Hepatocyte (in vitro differentiated cells): ENCODE data around the gene CITED4. TPM values are rescaled to one million over a fixed set of nuclear protein-coding genes. Genes with fewer than 3 reads are reported as not detected.

Experiments used
- DNase-seq: peaks from one replicate; pipeline ENCODE4 v3.0.0-alpha.2; 2016; ENCODE audit warnings: low spot score
- H2AFZ ChIP-seq: fragments of 200-600 bp; sonication (generic); 2 replicates; pipeline ENCODE4 v1.6.0; 2016; ENCODE audit warnings: antibody characterized with exemption, mild to moderate bottlenecking
- H3K27ac ChIP-seq: fragments of 200-600 bp; sonication (generic); 2 replicates; pipeline ENCODE4 v1.5.1; 2016; ENCODE audit warnings: mild to moderate bottlenecking
- H3K27me3 ChIP-seq: fragments of 200-600 bp; sonication (generic); 2 replicates; pipeline ENCODE4 v1.6.1; 2016
- H3K36me3 ChIP-seq: fragments of 200-600 bp; sonication (generic); replicated peaks from 2 replicates; pipeline ENCODE4 v1.5.1; 2016; ENCODE audit warnings: low read depth; ENCODE audit not compliant: insufficient read depth
- H3K4me1 ChIP-seq: fragments of 200-600 bp; sonication (generic); 2 replicates; pipeline ENCODE4 v1.5.1; 2016; ENCODE audit warnings: mild to moderate bottlenecking, moderate library complexity; ENCODE audit not compliant: insufficient read depth
- H3K4me2 ChIP-seq: fragments of 200-600 bp; sonication (generic); 2 replicates; pipeline ENCODE4 v1.6.0; 2016
- H3K4me3 ChIP-seq: fragments of 200-600 bp; sonication (generic); 2 replicates; pipeline ENCODE4 v1.5.1; 2016; ENCODE audit warnings: mild to moderate bottlenecking
- H3K79me2 ChIP-seq: fragments of 200-600 bp; sonication (generic); 2 replicates; pipeline ENCODE4 v1.6.0; 2017; ENCODE audit warnings: mild to moderate bottlenecking
- H3K9me2 ChIP-seq: fragments of 200-600 bp; sonication (generic); replicated peaks from 2 replicates; pipeline ENCODE4 v1.6.0; 2017; ENCODE audit warnings: mild to moderate bottlenecking; ENCODE audit not compliant: insufficient read depth
- H3K9me3 ChIP-seq: fragments of 200-600 bp; sonication (generic); 2 replicates; pipeline ENCODE4 v1.5.1; 2016; ENCODE audit warnings: low read depth, mild to moderate bottlenecking
- H4K20me1 ChIP-seq: fragments of 200-600 bp; sonication (generic); 2 replicates; pipeline ENCODE4 v1.6.0; 2016; ENCODE audit warnings: mild to moderate bottlenecking; ENCODE audit not compliant: insufficient read depth, poor library complexity, severe bottlenecking
- EZH2 ChIP-seq: fragments of 200-600 bp; sonication (generic); IDR thresholded peaks from 2 replicates; pipeline ENCODE4 v1.6.1; 2016; ENCODE audit warnings: antibody characterized with exemption, mild to moderate bottlenecking, borderline replicate concordance
- EZH2phosphoT487 ChIP-seq: fragments of 200-600 bp; sonication (generic); IDR thresholded peaks from one replicate; pipeline ENCODE4 v1.6.1; 2018; ENCODE audit warnings: antibody characterized with exemption, mild to moderate bottlenecking, low read depth, moderate library complexity; ENCODE audit not compliant: unreplicated experiment, severe bottlenecking
- WGBS: methylation state at CpG from one replicate; pipeline ENCODE4 v1.1.6; 2016; ENCODE audit warnings: low lambda C conversion rate; ENCODE audit errors: missing lambda C conversion rate; 5-methylcytosine and 5-hydroxymethylcytosine counted together
- polyA plus RNA-seq: library from polyadenylated mRNA; unstranded; fragments of >200 nt; fragmentation: Nextera tagmentation; extraction: Ambion mirVana; gene quantifications from 2 replicates; pipeline ENCODE4 v1.2.1, GENCODE V29; 2016
- total RNA-seq: library from RNA; depleted of rRNA; stranded (reverse); fragments of >200 nt; gene quantifications from 2 replicates; pipeline ENCODE4 v1.2.3, GENCODE V29; 2014
- TF ChIP-seq, protein P1 (sequence below): fragments of 200-600 bp; sonication (generic); IDR thresholded peaks from 2 replicates; pipeline ENCODE4 v1.5.1; 2016; ENCODE audit warnings: antibody characterized with exemption, mild to moderate bottlenecking; ENCODE audit not compliant: poor library complexity

Gene CITED4
- total and polyA plus RNA-seq, 2 experiments from 2014 or later: 6.8 to 29.0 TPM

GRCh38 chr1:40893946-40894345, 31.8 kb upstream of the CITED4 start:
- no peaks in the 10 kb centered on the region for H3K27me3 ChIP-seq
- no peaks in the 10 kb centered on the region for H3K79me2 ChIP-seq
- no peak overlapping the region for H2AFZ ChIP-seq
- H3K4me2 ChIP-seq: no peak overlapping the region
- no peaks in the 10 kb centered on the region for H3K36me3 ChIP-seq
- H3K4me1 ChIP-seq: no peaks in the 10 kb centered on the region
- H4K20me1 ChIP-seq: no peaks in the 10 kb centered on the region
- no peak overlapping the region for H3K4me3 ChIP-seq
- no peaks in the 10 kb centered on the region for H3K9me2 ChIP-seq
- H3K9me3 ChIP-seq: no peaks in the 10 kb centered on the region
- TF ChIP-seq EZH2 (no peak), EZH2phosphoT487 (no peak)
- TF ChIP-seq, protein P1, sequence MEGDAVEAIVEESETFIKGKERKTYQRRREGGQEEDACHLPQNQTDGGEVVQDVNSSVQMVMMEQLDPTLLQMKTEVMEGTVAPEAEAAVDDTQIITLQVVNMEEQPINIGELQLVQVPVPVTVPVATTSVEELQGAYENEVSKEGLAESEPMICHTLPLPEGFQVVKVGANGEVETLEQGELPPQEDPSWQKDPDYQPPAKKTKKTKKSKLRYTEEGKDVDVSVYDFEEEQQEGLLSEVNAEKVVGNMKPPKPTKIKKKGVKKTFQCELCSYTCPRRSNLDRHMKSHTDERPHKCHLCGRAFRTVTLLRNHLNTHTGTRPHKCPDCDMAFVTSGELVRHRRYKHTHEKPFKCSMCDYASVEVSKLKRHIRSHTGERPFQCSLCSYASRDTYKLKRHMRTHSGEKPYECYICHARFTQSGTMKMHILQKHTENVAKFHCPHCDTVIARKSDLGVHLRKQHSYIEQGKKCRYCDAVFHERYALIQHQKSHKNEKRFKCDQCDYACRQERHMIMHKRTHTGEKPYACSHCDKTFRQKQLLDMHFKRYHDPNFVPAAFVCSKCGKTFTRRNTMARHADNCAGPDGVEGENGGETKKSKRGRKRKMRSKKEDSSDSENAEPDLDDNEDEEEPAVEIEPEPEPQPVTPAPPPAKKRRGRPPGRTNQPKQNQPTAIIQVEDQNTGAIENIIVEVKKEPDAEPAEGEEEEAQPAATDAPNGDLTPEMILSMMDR: no peak
- H3K27ac ChIP-seq: no peak overlapping the region
- no peak for DNase-seq

DNA sequence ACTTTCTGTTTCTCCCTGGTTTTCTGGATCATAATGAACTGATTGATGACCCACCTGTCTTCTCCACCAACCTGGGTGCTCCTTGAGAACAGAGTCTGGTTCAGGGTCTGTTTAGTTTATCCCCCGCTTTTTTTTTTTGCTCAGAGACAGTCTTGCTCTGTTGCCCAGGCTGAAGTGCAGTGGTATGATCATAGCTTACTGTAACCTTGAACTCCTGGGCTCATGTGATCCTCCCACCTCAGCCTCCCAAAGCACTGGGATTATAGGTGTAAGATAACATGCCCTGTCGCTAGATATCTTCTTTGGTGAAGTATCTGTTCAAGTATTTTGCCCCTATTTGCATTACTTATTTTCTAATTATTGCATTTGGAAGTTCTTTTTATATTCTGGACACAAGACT, 30.2 kb upstream of the CITED4 start:
- no peak for DNase-seq
- H3K4me2 ChIP-seq: no peak overlapping the region
- TF ChIP-seq EZH2phosphoT487 (no peak), EZH2 (no peak)
- H3K4me3 ChIP-seq: no peak overlapping the region
- no peaks in the 10 kb centered on the region for H3K27me3 ChIP-seq
- H3K27ac ChIP-seq: no peak overlapping the region
- no peak overlapping the region for H2AFZ ChIP-seq
- H3K4me1 ChIP-seq: no peaks in the 10 kb centered on the region
- 85% methylated on average over 2 of the region's 2 CpGs for WGBS
- H3K36me3 ChIP-seq: no peaks in the 10 kb centered on the region
- H3K79me2 ChIP-seq: no peaks in the 10 kb centered on the region
- H3K9me2 ChIP-seq: no peaks in the 10 kb centered on the region
- no peaks in the 10 kb centered on the region for H4K20me1 ChIP-seq
- no peaks in the 10 kb centered on the region for H3K9me3 ChIP-seq

DNA sequence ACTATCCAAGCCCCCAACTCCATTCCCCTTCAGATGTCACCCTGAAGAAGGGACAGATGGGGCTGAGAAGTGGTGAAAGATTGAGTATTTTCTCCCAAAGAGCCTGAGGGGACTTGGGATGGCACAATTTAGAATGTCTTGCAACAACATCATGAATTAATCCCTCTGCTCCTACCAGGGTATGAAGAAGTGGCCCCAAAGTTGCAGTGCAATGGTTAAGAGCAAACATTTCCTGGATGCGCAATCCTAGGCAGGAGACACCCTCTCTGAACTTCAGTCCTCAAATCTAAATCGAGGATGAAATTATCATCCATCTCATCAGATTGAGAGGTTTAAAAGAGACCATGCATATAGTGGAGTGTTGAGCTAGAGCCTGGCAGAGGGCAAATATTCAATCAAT, 28.6 kb upstream of the CITED4 start:
- no peaks in the 10 kb centered on the region for H3K79me2 ChIP-seq
- no peaks in the 10 kb centered on the region for H3K9me3 ChIP-seq
- no peaks in the 10 kb centered on the region for H3K27me3 ChIP-seq
- DNase-seq: no peak
- no peak overlapping the region for H2AFZ ChIP-seq
- H3K9me2 ChIP-seq: no peaks in the 10 kb centered on the region
- no peaks in the 10 kb centered on the region for H3K4me1 ChIP-seq
- H3K36me3 ChIP-seq: no peaks in the 10 kb centered on the region
- H4K20me1 ChIP-seq: no peaks in the 10 kb centered on the region
- no peak for TF ChIP-seq EZH2phosphoT487
- TF ChIP-seq, protein P1: no peak
- TF ChIP-seq EZH2: no peak
- 87% methylated on average over 2 of the region's 2 CpGs for WGBS
- H3K4me2 ChIP-seq: no peak overlapping the region
- no peak overlapping the region for H3K4me3 ChIP-seq
- no peak overlapping the region for H3K27ac ChIP-seq

DNA sequence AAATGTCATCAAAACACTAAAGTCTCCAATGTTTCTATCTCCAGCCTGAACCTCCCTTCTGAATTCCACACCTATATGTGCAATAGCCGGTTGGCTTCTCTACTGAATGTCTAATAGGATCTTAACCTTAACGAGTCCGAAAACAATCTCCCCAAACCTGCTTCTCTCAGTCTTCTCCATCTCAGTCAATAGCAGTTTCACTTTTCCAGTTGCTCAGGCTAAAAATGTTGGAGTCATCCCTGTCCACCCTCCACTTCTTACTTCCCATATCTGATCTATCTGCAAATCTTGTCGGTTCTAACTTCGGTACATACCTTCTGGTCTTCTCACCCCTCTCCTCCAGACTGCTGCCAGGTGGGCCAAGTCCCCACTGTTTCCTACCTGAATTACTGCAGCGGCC, 25.5 kb upstream of the CITED4 start:
- H3K27me3 ChIP-seq: peaks cover 23% of the 10 kb centered on the region
- 91% methylated on average over 6 of the region's 6 CpGs for WGBS
- no peak overlapping the region for H3K4me2 ChIP-seq
- no peaks in the 10 kb centered on the region for H3K79me2 ChIP-seq
- H3K4me3 ChIP-seq: no peak overlapping the region
- H3K4me1 ChIP-seq: no peaks in the 10 kb centered on the region
- H4K20me1 ChIP-seq: no peaks in the 10 kb centered on the region
- no peaks in the 10 kb centered on the region for H3K9me3 ChIP-seq
- TF ChIP-seq EZH2phosphoT487 (no peak), EZH2 (no peak)
- TF ChIP-seq, protein P1: no peak
- no peaks in the 10 kb centered on the region for H3K36me3 ChIP-seq
- H2AFZ ChIP-seq: no peak overlapping the region
- no peaks in the 10 kb centered on the region for H3K9me2 ChIP-seq
- no peak for DNase-seq
- H3K27ac ChIP-seq: no peak overlapping the region
